ENCODE measurements around the gene C18orf63.

GRCh38 chr18:74288730-74289129 is 26.9 kb upstream of the C18orf63 start:
- TF ChIP-seq CTCF (IDR thresholded peaks at IDR 0.05) (no peak), ZFX (IDR thresholded peaks at IDR 0.05; ENCODE audit: borderline replicate concordance) (no peak)
